GM18517 (cell line): ENCODE data around the gene CFAP57.

ENCODE experiments used
- ATAC-seq: cut with Tn5 transposase; IDR thresholded peaks from one replicate; pipeline ENCODE4 v1.9.1; 2021; ENCODE audit warnings: mild to moderate bottlenecking, moderate library complexity; ENCODE audit not compliant: unreplicated experiment

The CFAP57 gene

GRCh38 chr1:43252225-43252624 lies 80.1 kb downstream of the CFAP57 start:
- ATAC-seq = no peak

DNA sequence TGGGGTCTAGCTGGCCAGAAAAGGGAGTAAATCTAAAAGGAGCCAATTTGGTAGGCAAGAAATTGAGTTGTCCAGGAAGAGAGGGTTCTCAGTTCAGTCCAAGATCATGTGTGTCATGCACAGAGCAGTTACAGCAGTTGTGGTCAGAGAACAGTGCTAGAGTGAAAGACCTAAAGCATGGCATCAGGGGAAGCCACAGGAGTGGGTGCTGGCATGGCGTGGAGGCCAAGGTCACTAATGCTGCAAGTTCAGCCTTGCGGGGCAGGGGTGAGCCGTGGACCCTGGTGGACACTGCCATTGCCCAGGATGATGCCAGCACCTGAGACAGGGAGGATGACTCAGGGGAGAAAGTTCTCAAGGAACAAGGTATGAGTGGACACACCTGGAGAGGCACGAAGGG lies 81.0 kb downstream of the CFAP57 start:
- ATAC-seq = no peak

DNA sequence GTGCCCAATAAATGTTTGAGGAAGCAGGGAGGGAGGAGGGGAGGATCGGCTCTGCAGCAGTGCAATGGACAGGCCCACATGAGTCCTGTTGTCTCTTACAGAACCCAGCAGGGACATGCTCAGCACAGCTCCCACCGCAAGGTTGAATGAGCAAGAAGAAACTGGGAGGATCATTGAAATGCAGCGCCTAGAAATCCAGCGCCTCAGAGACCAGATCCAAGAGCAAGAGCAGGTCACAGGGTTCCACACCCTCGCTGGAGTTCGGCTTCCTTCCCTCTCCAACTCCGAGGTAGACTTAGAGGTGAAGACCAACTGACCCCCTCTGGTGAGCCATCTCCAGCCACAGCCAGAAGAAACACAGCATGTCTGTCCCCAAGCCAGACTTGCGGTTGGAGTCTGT lies 81.7 kb downstream of the CFAP57 start:
- no peak for ATAC-seq

GRCh38 chr1:43255438-43256210 lies 83.5 kb downstream of the CFAP57 start:
- no peak for ATAC-seq

DNA sequence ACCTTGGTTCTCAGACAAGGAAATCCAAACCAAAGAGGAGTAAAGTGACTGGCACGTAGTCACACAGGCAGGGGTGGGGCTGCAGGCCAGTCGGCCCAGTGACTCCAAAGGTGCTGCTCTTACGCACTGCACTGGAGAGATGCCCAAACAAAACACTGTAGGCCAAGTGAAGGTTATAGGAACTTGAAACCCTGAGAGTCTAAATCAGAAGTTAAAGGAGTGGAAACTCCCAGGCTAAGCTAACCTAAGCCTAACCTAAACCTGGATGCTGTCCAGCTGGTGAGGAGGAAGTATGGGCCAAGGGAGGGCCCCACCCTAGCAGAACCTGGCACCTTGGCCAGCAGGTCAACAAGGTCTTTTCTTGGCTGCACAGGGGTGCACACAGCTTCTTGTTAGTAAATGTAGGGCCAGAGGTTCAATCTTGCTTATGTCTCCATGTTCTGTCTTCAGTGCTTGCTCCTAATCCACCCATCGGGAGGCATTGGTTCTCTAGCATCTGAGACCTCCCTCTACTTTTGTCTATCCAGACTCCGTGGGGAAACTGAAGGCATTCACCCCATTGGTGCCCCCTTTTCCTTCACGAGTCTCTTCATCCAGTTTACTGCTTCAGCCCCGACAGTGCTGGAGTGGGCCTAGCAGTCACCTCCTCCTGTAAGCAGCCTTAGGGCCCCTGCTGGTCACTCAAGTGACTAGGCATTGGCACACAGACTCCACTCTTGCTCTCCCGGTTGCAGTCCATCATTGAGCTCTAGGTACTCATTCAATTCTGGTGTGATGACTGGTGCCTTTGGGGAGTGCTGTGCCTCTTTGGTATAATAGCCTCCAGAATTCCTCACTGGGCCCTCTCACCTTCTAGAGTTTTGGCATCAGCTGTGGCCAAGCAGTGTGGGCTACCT lies 84.8 kb downstream of the CFAP57 start:
- no peak for ATAC-seq

- no peak for ATAC-seq
These were observed 86.2 kb downstream of the CFAP57 start for GRCh38 chr1:43258370-43258769.

DNA sequence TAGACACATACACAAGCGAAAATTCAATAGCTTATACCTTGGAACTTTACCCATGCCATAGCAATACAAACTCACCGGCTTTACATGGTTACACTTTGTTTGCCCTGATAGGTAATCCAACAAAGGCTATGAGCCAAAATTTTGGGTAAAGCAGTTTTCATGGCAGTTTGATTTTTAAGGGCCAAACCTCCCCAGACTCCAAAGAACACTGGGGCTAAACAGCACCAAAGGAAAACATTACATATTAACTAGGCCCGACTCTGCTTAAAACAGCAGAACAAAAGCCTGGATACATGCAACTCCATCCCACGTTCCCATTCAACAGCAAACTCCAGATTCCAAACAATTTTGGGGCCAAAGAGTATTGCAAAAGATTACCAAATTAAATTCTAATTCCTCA lies 93.3 kb downstream of the CFAP57 start:
- ATAC-seq = no peak

GRCh38 chr1:43266881-43267280 lies 94.8 kb downstream of the CFAP57 start:
- ATAC-seq = no peak

DNA sequence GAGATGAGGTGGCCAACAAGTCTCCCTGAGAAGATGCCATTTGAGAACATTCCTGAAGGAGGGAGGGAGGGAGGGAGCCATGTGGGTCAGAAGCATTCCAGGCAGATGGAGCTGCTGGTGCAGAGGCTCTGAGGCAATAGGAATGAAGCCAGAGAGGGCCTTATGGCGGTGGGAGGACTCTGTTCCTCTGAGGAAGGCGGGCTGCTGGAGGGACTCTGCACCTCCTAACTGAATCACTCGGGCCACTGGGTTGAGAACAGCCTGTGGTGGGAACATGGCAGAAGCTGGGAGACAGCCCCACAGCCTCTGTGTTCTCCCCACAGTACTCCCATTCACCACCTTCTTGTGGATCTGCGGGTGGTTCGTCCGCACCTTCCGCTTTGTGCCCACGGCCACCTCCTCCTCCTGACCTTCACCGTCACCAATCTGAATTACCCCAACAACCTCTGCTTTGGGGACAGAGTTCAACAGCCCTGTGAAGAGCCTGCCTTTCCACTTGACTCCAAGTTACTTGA lies 95.2 kb downstream of the CFAP57 start:
- no peak for ATAC-seq

- no peak for ATAC-seq
These were observed 95.8 kb downstream of the CFAP57 start for GRCh38 chr1:43267818-43268425.

DNA sequence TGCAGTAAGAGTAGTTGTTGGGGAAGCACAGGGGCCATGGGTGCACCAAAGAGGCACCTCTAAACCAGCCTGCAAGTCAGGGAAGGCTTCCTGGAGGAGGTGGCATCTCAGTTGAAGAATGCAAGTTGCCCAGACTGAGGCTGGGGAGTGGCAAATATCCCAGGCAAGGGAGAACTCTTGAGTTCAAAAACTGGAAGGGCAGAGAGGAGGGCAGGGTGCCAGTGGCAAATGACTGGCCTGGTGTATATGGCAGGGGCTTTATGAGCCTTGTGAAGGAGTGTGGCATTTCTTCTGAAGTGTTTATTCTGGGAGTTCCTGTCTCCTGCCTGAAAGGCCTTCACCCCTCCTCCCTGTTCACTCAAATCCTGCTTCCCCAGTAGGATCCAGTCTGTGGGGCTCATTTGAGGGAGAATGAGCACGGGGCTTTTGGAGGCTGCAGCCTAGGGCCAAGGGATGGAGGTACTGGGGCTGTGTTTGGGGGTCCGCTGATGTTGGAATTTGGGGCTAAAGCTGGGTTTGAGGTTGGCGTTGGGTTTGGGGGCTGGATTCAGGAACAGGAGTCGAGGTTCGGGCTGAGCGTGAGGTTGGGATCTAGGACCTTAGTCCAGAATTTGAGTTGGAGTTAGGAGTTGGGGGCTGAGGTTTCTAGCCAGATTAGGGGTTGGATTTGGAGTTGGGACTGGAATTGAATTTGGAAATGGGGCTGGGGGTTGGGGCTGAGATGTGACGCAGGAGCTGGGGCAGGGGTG lies 97.7 kb downstream of the CFAP57 start, which contains the start of gene TMEM125:
Gene TMEM125, plus strand, starts transcription at position 357 of the 749 bp plus-strand sequence. CDS start 2,740 bp downstream, outside the sequence.
- no peak for ATAC-seq

GRCh38 chr1:43270421-43271095 lies 98.4 kb downstream of the CFAP57 start:
- no peak for ATAC-seq

DNA sequence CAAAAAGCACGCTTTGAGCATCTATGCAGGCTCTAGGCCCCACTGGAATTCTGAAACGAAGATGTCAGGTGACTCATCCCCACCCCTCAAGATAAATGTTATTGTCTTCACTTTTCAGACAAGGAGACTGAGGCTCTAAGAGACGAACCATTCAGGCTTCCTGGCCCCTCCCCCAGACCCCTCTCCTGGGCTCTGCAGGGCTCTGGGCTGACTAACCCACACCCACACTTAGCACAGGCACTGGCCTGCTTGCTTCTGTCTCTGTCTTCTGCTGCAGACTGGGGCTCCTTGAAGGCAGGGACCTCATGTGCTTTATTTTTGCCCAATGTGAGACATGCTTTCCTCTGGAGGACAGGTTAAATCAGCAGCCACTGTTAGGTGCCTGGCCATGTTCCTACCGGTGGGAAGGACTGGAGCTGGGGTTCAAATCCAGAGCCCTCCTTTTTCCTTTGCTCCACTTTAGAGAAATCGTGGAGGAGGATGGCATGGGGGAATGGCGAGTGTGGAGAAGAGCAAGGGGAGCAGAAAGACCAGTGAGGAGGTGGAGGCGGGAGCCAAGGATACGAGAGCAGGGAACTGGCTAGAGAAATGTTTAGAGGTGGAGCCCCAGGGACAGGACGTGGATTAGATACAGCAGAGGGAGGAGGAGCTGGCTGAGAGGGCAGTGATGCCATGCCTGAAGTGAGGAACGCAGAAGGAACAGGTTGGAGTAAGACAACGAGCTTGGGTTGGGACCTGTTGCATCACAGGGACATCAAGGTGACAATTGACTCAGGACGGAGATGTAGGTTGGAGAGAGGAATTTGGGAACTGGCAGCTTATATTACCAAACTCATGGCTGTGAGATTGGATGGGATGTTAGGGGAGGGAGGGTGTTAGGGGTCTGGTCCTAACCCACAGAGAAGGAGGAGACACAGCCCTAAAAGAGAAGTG lies 99.3 kb downstream of the CFAP57 start:
- ATAC-seq = no peak

- no peak for ATAC-seq
These were observed 100.0 kb downstream of the CFAP57 start for GRCh38 chr1:43272161-43272560.

DNA sequence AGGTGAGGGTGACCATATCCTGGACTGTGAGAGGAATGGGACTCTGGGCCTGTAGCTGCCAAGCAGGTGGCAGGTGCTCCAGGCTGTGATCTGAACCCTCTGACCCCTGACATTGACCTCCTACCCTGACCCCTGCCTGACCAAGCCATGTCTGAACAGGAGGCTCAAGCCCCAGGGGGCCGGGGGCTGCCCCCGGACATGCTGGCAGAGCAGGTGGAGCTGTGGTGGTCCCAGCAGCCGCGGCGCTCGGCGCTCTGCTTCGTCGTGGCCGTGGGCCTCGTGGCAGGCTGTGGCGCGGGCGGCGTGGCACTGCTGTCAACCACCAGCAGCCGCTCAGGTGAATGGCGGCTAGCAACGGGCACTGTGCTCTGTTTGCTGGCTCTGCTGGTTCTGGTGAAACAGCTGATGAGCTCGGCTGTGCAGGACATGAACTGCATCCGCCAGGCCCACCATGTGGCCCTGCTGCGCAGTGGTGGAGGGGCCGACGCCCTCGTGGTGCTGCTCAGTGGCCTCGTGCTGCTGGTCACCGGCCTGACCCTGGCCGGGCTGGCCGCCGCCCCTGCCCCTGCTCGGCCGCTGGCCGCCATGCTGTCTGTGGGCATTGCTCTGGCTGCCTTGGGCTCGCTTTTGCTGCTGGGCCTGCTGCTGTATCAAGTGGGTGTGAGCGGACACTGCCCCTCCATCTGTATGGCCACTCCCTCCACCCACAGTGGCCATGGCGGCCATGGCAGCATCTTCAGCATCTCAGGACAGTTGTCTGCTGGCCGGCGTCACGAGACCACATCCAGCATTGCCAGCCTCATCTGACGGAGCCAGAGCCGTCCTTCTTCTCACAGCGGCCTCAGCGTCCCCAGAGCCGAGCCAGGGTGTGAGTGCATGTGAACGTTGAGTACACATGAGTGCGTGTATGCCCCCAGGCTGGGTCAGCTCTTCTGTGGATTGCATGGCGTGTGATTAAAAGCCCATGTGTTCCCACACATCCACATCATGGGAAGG lies 100.7 kb downstream of the CFAP57 start:
- no peak for ATAC-seq

DNA sequence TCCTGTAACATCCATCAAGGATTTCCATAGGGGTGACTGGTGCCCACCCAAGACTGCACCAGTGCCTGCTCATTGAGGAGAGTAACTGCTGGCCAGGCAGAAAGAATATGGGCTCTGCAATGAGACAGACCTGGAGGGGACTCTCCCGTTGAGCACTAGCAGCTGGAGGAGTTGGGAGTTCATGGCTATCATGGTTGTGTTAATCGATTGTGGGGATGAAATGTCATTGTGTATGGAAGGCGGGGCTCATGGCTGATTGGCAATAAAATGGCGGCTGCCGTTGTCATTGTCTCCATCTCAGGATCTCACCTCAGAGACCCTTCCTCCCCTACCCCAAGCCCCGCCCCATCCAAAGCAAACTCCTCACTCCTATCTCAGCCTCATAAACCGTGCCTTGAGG lies 101.6 kb downstream of the CFAP57 start:
- no peak for ATAC-seq

GRCh38 chr1:43274125-43274803 lies 102.1 kb downstream of the CFAP57 start:
- no peak for ATAC-seq
